ENCODE data around the gene TUSC2. TPM values are rescaled to one million over a fixed set of nuclear protein-coding genes. Genes with fewer than 3 reads are reported as not detected.

TUSC2 gene
- total RNA-seq, 1 experiment from 2014 or later: 34.0 TPM

DNA sequence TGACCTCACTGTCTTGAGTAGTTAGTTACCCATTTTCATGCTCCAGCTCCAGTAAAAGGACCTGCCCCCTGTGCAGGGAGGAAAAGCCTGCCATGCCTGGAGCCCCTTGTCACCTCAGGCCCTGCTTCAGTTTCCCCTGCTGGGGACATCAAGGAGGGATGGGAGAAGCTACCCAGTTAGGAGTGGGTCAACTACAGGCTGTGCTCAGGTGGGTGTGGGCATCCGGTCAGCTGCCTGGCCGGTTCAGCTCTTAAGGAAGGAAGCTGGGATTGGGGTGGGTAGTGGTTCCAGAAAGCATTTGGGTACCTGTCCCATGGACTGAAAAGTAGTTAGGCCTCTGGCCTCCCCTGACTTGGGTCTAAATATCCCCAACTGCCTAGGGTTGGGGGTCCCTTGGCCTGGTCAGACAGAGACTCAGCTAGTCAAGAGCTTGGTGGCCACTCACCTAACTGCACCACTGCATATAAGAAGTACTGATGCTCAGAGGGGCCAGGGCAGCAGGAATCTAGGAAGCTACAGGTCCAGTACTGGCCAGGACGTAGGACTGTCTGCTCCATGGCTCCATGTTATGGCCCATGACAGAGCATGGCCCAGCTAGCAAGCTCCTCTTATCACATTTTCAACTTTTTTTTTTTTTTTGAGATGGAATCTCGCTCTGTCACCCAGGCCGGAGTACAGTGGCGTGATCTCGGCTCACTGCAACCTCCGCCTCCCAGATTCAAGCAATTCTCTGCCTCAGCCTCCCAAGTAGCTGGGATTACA lies 48.6 kb downstream of the TUSC2 start:
- Histone ChIP-seq H3K9me3 (ENCODE audit: control insufficient read depth in 1 of 2, insufficient read depth in 1 of 2, low read depth in 1 of 2, low read length in 2 of 2) (no peaks in the 10 kb centered on the region), H3K36me3 (ENCODE audit: control insufficient read depth in 1 of 2, insufficient read depth in 2 of 2, low read length in 2 of 2) (no peaks in the 10 kb centered on the region), H3K79me2 (ENCODE audit: insufficient read depth, low read length) (no peaks in the 10 kb centered on the region), H3K9me2 (ENCODE audit: insufficient read depth) (no peaks in the 10 kb centered on the region), H2AFZ (ENCODE audit: low read depth, low read length, poor library complexity, severe bottlenecking) (no peak overlapping the region), H4K20me1 (ENCODE audit: insufficient read depth) (no peaks in the 10 kb centered on the region), H3K27me3 (ENCODE audit: insufficient read depth, low read length) (no peaks in the 10 kb centered on the region), H3K4me2 (ENCODE audit: low read length) (no peak overlapping the region), H3K27ac (ENCODE audit: low read depth, low read length) (no peak overlapping the region), H3K4me3 (replicated peaks in 1 of 2; ENCODE audit: low read depth in 1 of 2, low read length in 2 of 2) (no peak overlapping the region), H3K9ac (ENCODE audit: low read length) (no peak overlapping the region), H3K4me1 (ENCODE audit: control insufficient read depth in 1 of 2, insufficient read depth in 2 of 2, low read length in 2 of 2) (peaks cover 2 to 4% of the 10 kb centered on the region in 2 experiments; a peak in 3 of 4 replicates)
- TF ChIP-seq, protein P1, sequence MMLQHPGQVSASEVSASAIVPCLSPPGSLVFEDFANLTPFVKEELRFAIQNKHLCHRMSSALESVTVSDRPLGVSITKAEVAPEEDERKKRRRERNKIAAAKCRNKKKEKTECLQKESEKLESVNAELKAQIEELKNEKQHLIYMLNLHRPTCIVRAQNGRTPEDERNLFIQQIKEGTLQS (IDR thresholded peaks at IDR 0.05): no peak
- TF ChIP-seq, protein P2, sequence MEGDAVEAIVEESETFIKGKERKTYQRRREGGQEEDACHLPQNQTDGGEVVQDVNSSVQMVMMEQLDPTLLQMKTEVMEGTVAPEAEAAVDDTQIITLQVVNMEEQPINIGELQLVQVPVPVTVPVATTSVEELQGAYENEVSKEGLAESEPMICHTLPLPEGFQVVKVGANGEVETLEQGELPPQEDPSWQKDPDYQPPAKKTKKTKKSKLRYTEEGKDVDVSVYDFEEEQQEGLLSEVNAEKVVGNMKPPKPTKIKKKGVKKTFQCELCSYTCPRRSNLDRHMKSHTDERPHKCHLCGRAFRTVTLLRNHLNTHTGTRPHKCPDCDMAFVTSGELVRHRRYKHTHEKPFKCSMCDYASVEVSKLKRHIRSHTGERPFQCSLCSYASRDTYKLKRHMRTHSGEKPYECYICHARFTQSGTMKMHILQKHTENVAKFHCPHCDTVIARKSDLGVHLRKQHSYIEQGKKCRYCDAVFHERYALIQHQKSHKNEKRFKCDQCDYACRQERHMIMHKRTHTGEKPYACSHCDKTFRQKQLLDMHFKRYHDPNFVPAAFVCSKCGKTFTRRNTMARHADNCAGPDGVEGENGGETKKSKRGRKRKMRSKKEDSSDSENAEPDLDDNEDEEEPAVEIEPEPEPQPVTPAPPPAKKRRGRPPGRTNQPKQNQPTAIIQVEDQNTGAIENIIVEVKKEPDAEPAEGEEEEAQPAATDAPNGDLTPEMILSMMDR (IDR thresholded peaks at IDR 0.05 in 2 of 3, conservative IDR thresholded peaks at IDR 0.05 in 1 of 3; ENCODE audit: borderline replicate concordance in 1 of 3, insufficient read depth in 1 of 3, low read depth in 2 of 3, low read length in 2 of 3): no peak
- TF ChIP-seq SRF (IDR thresholded peaks at IDR 0.05; ENCODE audit: low read depth) (no peak), POLR2A (IDR thresholded peaks at IDR 0.05; ENCODE audit: borderline replicate concordance, extremely low read depth, insufficient read depth, insufficient read length) (no peak), ZNF274 (IDR thresholded peaks at IDR 0.05; ENCODE audit: low read depth, low read length) (no peak), ELF1 (IDR thresholded peaks at IDR 0.05; ENCODE audit: borderline replicate concordance, low read depth) (no peak), YY1 (IDR thresholded peaks at IDR 0.05; ENCODE audit: extremely low read depth, insufficient replicate concordance, low read depth, low read length) (no peak), SP1 (IDR thresholded peaks at IDR 0.05; ENCODE audit: low read depth) (no peak), CBX3 (IDR thresholded peaks at IDR 0.05; ENCODE audit: low read depth) (no peak), EZH2phosphoT487 (IDR thresholded peaks at IDR 0.05; ENCODE audit: borderline replicate concordance) (no peak), POLR2AphosphoS5 (IDR thresholded peaks at IDR 0.05; ENCODE audit: low read depth, low read length) (no peak)
- TF ChIP-seq, protein P3, sequence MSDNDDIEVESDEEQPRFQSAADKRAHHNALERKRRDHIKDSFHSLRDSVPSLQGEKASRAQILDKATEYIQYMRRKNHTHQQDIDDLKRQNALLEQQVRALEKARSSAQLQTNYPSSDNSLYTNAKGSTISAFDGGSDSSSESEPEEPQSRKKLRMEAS (IDR thresholded peaks at IDR 0.05): no peak
- TF ChIP-seq, protein P4, sequence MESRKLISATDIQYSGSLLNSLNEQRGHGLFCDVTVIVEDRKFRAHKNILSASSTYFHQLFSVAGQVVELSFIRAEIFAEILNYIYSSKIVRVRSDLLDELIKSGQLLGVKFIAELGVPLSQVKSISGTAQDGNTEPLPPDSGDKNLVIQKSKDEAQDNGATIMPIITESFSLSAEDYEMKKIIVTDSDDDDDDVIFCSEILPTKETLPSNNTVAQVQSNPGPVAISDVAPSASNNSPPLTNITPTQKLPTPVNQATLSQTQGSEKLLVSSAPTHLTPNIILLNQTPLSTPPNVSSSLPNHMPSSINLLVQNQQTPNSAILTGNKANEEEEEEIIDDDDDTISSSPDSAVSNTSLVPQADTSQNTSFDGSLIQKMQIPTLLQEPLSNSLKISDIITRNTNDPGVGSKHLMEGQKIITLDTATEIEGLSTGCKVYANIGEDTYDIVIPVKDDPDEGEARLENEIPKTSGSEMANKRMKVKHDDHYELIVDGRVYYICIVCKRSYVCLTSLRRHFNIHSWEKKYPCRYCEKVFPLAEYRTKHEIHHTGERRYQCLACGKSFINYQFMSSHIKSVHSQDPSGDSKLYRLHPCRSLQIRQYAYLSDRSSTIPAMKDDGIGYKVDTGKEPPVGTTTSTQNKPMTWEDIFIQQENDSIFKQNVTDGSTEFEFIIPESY (IDR thresholded peaks at IDR 0.05; ENCODE audit: extremely low read depth, insufficient replicate concordance, low read length): no peak
- TF ChIP-seq, protein P5, sequence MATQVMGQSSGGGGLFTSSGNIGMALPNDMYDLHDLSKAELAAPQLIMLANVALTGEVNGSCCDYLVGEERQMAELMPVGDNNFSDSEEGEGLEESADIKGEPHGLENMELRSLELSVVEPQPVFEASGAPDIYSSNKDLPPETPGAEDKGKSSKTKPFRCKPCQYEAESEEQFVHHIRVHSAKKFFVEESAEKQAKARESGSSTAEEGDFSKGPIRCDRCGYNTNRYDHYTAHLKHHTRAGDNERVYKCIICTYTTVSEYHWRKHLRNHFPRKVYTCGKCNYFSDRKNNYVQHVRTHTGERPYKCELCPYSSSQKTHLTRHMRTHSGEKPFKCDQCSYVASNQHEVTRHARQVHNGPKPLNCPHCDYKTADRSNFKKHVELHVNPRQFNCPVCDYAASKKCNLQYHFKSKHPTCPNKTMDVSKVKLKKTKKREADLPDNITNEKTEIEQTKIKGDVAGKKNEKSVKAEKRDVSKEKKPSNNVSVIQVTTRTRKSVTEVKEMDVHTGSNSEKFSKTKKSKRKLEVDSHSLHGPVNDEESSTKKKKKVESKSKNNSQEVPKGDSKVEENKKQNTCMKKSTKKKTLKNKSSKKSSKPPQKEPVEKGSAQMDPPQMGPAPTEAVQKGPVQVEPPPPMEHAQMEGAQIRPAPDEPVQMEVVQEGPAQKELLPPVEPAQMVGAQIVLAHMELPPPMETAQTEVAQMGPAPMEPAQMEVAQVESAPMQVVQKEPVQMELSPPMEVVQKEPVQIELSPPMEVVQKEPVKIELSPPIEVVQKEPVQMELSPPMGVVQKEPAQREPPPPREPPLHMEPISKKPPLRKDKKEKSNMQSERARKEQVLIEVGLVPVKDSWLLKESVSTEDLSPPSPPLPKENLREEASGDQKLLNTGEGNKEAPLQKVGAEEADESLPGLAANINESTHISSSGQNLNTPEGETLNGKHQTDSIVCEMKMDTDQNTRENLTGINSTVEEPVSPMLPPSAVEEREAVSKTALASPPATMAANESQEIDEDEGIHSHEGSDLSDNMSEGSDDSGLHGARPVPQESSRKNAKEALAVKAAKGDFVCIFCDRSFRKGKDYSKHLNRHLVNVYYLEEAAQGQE (IDR thresholded peaks at IDR 0.05; ENCODE audit: low read depth): no peak
- RAD21 ChIA-PET (ENCODE audit: low non-redundant PET in 1 of 2, low total read pairs in 2 of 2, uncharacterized antibody in 2 of 2, unreplicated experiment in 2 of 2): interaction anchor here in 1 of 2 experiments (1.2 kb wide), 1 partner anchor 33 kb away, joined by 3 read pairs; no protein-coding TSS in a partner anchor
- CTCF ChIA-PET: interaction anchor here (0.9 to 1.3 kb wide), 2 partner anchors 45 to 53 kb away, joined by 3 read pairs; no protein-coding TSS in a partner anchor
- no peak for DNase-seq (ENCODE audit: low read depth, low spot score)
- POLR2A ChIA-PET: interaction anchor here (0.7 to 1.9 kb wide), 2 partner anchors 15 to 37 kb away, joined by 3 to 4 read pairs; no protein-coding TSS in a partner anchor
- no peak for ATAC-seq
- no TSS peak for BruUV-seq (replicated peaks)
- intact Hi-C loops (cut with micrococcal nuclease): no loop called here
